Fibroblast of the aortic adventitia (primary cell): ENCODE results near the gene PNMA6A. TPM values are rescaled to one million over a fixed set of nuclear protein-coding genes. Genes with fewer than 3 reads are reported as not detected.
"Not testable (repeated sequence)": the region's sequence is repeated elsewhere in the genome, so short reads cannot be mapped to it uniquely, and the experiment has no call there.

Source experiments
- DNase-seq: peaks from one replicate; pipeline ENCODE4 v3.0.0-alpha.2; 2010; ENCODE audit warnings: low read depth
- H3K4me3 ChIP-seq: 2 replicates; pipeline ENCODE4 v1.5.1; 2011; ENCODE audit warnings: low read depth, mild to moderate bottlenecking, control low read depth, low read length, moderate library complexity
- CTCF ChIP-seq: IDR thresholded peaks from 2 replicates; pipeline ENCODE4 v1.5.1; 2011; ENCODE audit warnings: mild to moderate bottlenecking, low read length, control low read depth, inconsistent platforms; ENCODE audit not compliant: insufficient read depth
- total RNA-seq: library from RNA; depleted of rRNA; stranded (reverse); fragments of >200 nt; gene quantifications from 2 replicates; pipeline ENCODE4 v1.2.3, GENCODE V29; 2012; ENCODE audit warnings: low replicate concordance

PNMA6A gene
- total RNA-seq, 1 donor, result 1.3 TPM

GRCh38 chrX:153063315-153063714, 8.9 kb upstream of the PNMA6A start:
- TF ChIP-seq CTCF, result no peak
- peak; percentile 52 for DNase-seq
- H3K4me3 ChIP-seq, result no peak overlapping the region

- no peak for DNase-seq
- no peak for TF ChIP-seq CTCF
- H3K4me3 ChIP-seq, result no peak overlapping the region
Measured at GRCh38 chrX:153064061-153064460, 8.2 kb upstream of the PNMA6A start.

- H3K4me3 ChIP-seq, result no peak overlapping the region
- no peak for TF ChIP-seq CTCF
- DNase-seq, result no peak
Measured at GRCh38 chrX:153065389-153065788, 6.9 kb upstream of the PNMA6A start.

GRCh38 chrX:153066402-153066801, 5.9 kb upstream of the PNMA6A start:
- H3K4me3 ChIP-seq, result not testable (repeated sequence)

GRCh38 chrX:153073331-153073730, 1.1 kb downstream of the PNMA6A start:
- H3K4me3 ChIP-seq, DNase-seq: not testable (repeated sequence)

More at GRCh38 chrX:153066402-153066801, 5.9 kb upstream of the PNMA6A start:
- DNase-seq, result not testable (repeated sequence)

GRCh38 chrX:153074262-153074899, 2.1 kb downstream of the PNMA6A start:
- DNase-seq, result no peak
- TF ChIP-seq CTCF, result no peak
- H3K4me3 ChIP-seq, result no peak overlapping the region

- TF ChIP-seq CTCF, result no peak
- no peak overlapping the region for H3K4me3 ChIP-seq
- DNase-seq, result no peak
Measured at GRCh38 chrX:153074935-153075334, 2.7 kb downstream of the PNMA6A start.

GRCh38 chrX:153075366-153075765, 3.1 kb downstream of the PNMA6A start:
- DNase-seq, result no peak
- H3K4me3 ChIP-seq, result no peak overlapping the region
- no peak for TF ChIP-seq CTCF

- H3K4me3 ChIP-seq, DNase-seq: not testable (repeated sequence)
Measured at GRCh38 chrX:153077437-153078135, 5.3 kb downstream of the PNMA6A start.

- DNase-seq, result not testable (repeated sequence)
Measured at GRCh38 chrX:153083238-153083923, 11.1 kb downstream of the PNMA6A start.

More at GRCh38 chrX:153083238-153083923, 11.1 kb downstream of the PNMA6A start:
- not testable (repeated sequence) for H3K4me3 ChIP-seq
